Lower leg skin (tissue), 3 donors: ENCODE data around the gene CCDC63.

Experiments
- CTCF ChIP-seq, 3 donors: fragments of 450-650 bp; IDR thresholded peaks; one replicate each; pipeline ENCODE4 v1.5.1; 2016; ENCODE audit warnings: antibody characterized with exemption in 3 of 3, mild to moderate bottlenecking in 3 of 3, moderate library complexity in 2 of 3
- POLR2A ChIP-seq, 2 donors: fragments of 450-650 bp; IDR thresholded peaks; one replicate each; pipeline ENCODE4 v1.6.1; 2016 to 2017; ENCODE audit warnings: antibody characterized with exemption in 2 of 2, mild to moderate bottlenecking in 1 of 2, moderate library complexity in 1 of 2

GRCh38 chr12:110922652-110923051, 75.9 kb downstream of the CCDC63 start:
- no peak for TF ChIP-seq CTCF (IDR thresholded peaks at IDR 0.05)
- no peak for TF ChIP-seq POLR2A (IDR thresholded peaks at IDR 0.05)
